ENCODE results near the gene MUSTN1. TPM values are rescaled to one million over a fixed set of nuclear protein-coding genes. Genes with fewer than 3 reads are reported as not detected.
A peak's percentile ranks its signal among the peaks of the same experiment; 100 is the strongest.

The MUSTN1 gene
- total RNA-seq, 1 donor from 2014 or later: 1.8 TPM

- DNase-seq (ENCODE audit: extremely low spot score, unreplicated experiment): no peak
- peaks cover 4% of the 10 kb centered on the region for H3K36me3 Mint-ChIP-seq
- H3K4me1 Mint-ChIP-seq (ENCODE audit: unreplicated experiment): peaks cover 7% of the 10 kb centered on the region
- no peaks in the 10 kb centered on the region for H3K27me3 Mint-ChIP-seq
- H3K27ac Mint-ChIP-seq: no peak overlapping the region
- no peak overlapping the region for H3K4me3 Mint-ChIP-seq
- TF ChIP-seq CTCF (conservative IDR thresholded peaks at IDR 0.05): no peak
- H3K9me3 Mint-ChIP-seq: no peaks in the 10 kb centered on the region
These were observed 38.8 kb upstream of the MUSTN1 start for GRCh38 chr3:52873433-52874159.

GRCh38 chr3:52872245-52872644 lies 37.4 kb upstream of the MUSTN1 start:
- no peaks in the 10 kb centered on the region for H3K9me3 Mint-ChIP-seq
- no peak overlapping the region for H3K27ac Mint-ChIP-seq
- H3K4me3 Mint-ChIP-seq: no peak overlapping the region
- no peaks in the 10 kb centered on the region for H3K27me3 Mint-ChIP-seq
- H3K4me1 Mint-ChIP-seq (ENCODE audit: unreplicated experiment): peaks cover 7% of the 10 kb centered on the region
- DNase-seq (ENCODE audit: extremely low spot score, unreplicated experiment): no peak
- TF ChIP-seq CTCF (conservative IDR thresholded peaks at IDR 0.05): no peak
- peaks cover 4% of the 10 kb centered on the region for H3K36me3 Mint-ChIP-seq

GRCh38 chr3:52871761-52872160 lies 36.9 kb upstream of the MUSTN1 start:
- peaks cover 4% of the 10 kb centered on the region for H3K36me3 Mint-ChIP-seq
- DNase-seq (ENCODE audit: extremely low spot score, unreplicated experiment): no peak
- no peaks in the 10 kb centered on the region for H3K9me3 Mint-ChIP-seq
- no peaks in the 10 kb centered on the region for H3K27me3 Mint-ChIP-seq
- H3K4me1 Mint-ChIP-seq (ENCODE audit: unreplicated experiment): peaks cover 7% of the 10 kb centered on the region
- H3K4me3 Mint-ChIP-seq: no peak overlapping the region
- TF ChIP-seq CTCF (conservative IDR thresholded peaks at IDR 0.05): no peak
- peak overlapping the region; percentile 10 for H3K27ac Mint-ChIP-seq

- no peak overlapping the region for H3K27ac Mint-ChIP-seq
- H3K4me3 Mint-ChIP-seq: no peak overlapping the region
- H3K27me3 Mint-ChIP-seq: no peaks in the 10 kb centered on the region
- peaks cover 7% of the 10 kb centered on the region for H3K4me1 Mint-ChIP-seq (ENCODE audit: unreplicated experiment)
- H3K9me3 Mint-ChIP-seq: no peaks in the 10 kb centered on the region
- no peak for DNase-seq (ENCODE audit: extremely low spot score, unreplicated experiment)
- H3K36me3 Mint-ChIP-seq: peaks cover 15% of the 10 kb centered on the region
- TF ChIP-seq CTCF (conservative IDR thresholded peaks at IDR 0.05): no peak
These were observed 35.7 kb upstream of the MUSTN1 start for GRCh38 chr3:52870471-52870870.

- peaks cover 29% of the 10 kb centered on the region for H3K36me3 Mint-ChIP-seq
- H3K27ac Mint-ChIP-seq: no peak overlapping the region
- no peak overlapping the region for H3K4me3 Mint-ChIP-seq
- no peak for TF ChIP-seq CTCF (conservative IDR thresholded peaks at IDR 0.05)
- H3K9me3 Mint-ChIP-seq: peaks cover 8% of the 10 kb centered on the region
- H3K27me3 Mint-ChIP-seq: no peaks in the 10 kb centered on the region
- DNase-seq (ENCODE audit: extremely low spot score, unreplicated experiment): no peak
- no peaks in the 10 kb centered on the region for H3K4me1 Mint-ChIP-seq (ENCODE audit: unreplicated experiment)
These were observed 31.6 kb upstream of the MUSTN1 start for GRCh38 chr3:52866427-52866826.
